ENCODE results near the gene ADGRB2.

Gene ADGRB2

DNA sequence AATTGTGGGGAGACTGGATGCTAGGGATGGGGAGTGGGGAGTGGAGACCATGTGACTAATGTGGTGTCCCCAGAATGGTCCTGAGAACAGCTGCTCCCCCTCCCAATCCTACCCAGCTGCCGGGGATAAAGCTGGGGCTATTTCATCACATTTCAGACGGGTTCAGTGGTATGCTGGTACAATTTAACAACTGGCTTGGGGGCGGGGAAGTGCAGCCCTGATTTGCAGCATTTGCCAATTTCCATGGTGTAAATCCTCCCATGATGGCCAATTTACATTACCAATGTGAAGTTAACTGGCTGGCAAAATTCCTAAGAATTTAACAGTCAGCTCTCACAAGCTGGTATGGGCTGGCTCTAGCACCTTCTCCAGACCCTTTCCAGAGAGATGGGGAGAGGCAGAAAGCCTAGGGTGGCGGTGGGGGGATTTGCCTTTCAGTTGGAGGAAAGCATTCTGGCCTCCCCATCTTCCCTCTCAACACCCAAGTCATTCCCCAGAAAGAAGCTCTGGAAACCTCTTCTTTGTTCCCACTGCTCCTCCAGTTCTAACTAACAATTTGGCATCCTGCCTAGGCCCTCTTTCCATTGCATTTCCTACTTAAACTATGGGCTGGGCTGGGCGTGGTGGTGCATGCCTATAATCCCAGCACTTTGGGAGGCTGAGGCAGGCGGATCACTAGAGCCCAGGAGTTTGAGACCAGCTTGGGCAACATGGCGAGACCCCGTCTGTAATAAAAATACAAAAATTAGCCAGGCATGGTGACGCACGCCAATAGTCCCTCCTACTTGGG, 11.3 kb upstream of the ADGRB2 start:
- Histone ChIP-seq H3K4me3 (ENCODE audit: low read depth in 1 of 2, low read length in 1 of 2) (no peak overlapping the region), H3K27me3 (peaks cover 88% of the 10 kb centered on the region), H3K4me1 (ENCODE audit: control insufficient read depth in 1 of 2, insufficient read depth in 1 of 2, low read depth in 1 of 2, low read length in 1 of 2) (peaks cover 4 to 11% of the 10 kb centered on the region in 2 experiments), H3K9me3 (no peaks in the 10 kb centered on the region), H3K27ac (no peak overlapping the region), H3K36me3 (no peaks in the 10 kb centered on the region)
- TF ChIP-seq, protein P1, sequence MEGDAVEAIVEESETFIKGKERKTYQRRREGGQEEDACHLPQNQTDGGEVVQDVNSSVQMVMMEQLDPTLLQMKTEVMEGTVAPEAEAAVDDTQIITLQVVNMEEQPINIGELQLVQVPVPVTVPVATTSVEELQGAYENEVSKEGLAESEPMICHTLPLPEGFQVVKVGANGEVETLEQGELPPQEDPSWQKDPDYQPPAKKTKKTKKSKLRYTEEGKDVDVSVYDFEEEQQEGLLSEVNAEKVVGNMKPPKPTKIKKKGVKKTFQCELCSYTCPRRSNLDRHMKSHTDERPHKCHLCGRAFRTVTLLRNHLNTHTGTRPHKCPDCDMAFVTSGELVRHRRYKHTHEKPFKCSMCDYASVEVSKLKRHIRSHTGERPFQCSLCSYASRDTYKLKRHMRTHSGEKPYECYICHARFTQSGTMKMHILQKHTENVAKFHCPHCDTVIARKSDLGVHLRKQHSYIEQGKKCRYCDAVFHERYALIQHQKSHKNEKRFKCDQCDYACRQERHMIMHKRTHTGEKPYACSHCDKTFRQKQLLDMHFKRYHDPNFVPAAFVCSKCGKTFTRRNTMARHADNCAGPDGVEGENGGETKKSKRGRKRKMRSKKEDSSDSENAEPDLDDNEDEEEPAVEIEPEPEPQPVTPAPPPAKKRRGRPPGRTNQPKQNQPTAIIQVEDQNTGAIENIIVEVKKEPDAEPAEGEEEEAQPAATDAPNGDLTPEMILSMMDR (IDR thresholded peaks at IDR 0.05): no peak

DNA sequence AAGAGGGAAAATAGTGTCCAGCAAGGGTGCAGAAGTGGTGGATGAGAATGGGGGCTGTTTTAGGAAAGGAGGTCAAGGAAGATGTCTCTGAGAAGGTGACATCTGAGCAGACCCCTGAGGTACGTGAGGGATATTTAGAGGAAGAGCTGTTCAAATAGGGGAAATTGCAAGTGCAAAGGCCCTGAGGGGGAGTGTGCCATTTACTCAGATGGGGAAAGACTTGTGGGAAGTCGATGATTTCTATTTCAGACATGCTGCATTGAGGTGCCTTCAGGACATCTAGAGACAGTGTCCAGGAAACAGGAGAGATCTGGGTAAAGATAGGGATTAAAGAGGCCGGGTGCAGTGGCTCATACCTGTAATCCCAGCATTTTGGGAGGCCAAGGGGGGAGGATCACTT, 10.4 kb upstream of the ADGRB2 start:
- TF ChIP-seq, protein P1 (IDR thresholded peaks at IDR 0.05): no peak
- Histone ChIP-seq H3K36me3 (no peaks in the 10 kb centered on the region), H3K27me3 (peaks cover 94% of the 10 kb centered on the region), H3K27ac (no peak overlapping the region), H3K9me3 (no peaks in the 10 kb centered on the region), H3K4me3 (ENCODE audit: low read depth in 1 of 2, low read length in 1 of 2) (no peak overlapping the region), H3K4me1 (ENCODE audit: control insufficient read depth in 1 of 2, insufficient read depth in 1 of 2, low read depth in 1 of 2, low read length in 1 of 2) (peaks cover 4 to 11% of the 10 kb centered on the region in 2 experiments)

DNA sequence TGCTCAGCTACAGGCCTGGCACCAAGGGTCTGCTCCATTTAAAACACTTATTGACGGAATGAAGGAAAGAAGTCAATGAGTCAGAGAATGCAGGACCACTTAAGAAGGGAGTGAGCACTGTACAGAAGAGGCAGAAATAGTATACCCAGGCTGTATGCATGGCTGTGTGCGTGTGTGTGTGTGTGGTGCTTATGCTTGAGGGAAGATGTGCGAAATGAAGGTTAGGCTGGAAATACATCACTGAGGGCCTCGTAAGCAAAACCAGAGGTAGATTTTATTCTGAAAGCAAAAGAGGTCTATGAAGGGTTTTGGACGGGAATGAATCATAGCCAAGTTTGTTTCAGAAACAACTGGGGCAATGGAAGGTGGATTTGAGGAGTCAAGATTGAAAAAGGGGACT, 9.7 kb upstream of the ADGRB2 start:
- Histone ChIP-seq H3K27me3 (peaks cover 97% of the 10 kb centered on the region), H3K27ac (no peak overlapping the region)

GRCh38 chr1:31772669-31773248, 8.6 kb upstream of the ADGRB2 start:
- H3K27me3 ChIP-seq: peaks cover 97% of the 10 kb centered on the region
- H3K36me3 ChIP-seq: no peaks in the 10 kb centered on the region
- H3K9me3 ChIP-seq: no peaks in the 10 kb centered on the region
- peaks cover 4 to 11% of the 10 kb centered on the region in 2 experiments for H3K4me1 ChIP-seq (ENCODE audit: control insufficient read depth in 1 of 2, insufficient read depth in 1 of 2, low read depth in 1 of 2, low read length in 1 of 2)
- TF ChIP-seq, protein P1 (IDR thresholded peaks at IDR 0.05): no peak
- no peak overlapping the region for H3K27ac ChIP-seq
- H3K4me3 ChIP-seq (ENCODE audit: low read depth in 1 of 2, low read length in 1 of 2): no peak overlapping the region

More for the DNA sequence above, 9.7 kb upstream of the ADGRB2 start:
- Histone ChIP-seq H3K4me3 (ENCODE audit: low read depth in 1 of 2, low read length in 1 of 2) (no peak overlapping the region), H3K36me3 (no peaks in the 10 kb centered on the region), H3K9me3 (no peaks in the 10 kb centered on the region), H3K4me1 (ENCODE audit: control insufficient read depth in 1 of 2, insufficient read depth in 1 of 2, low read depth in 1 of 2, low read length in 1 of 2) (peaks cover 4 to 11% of the 10 kb centered on the region in 2 experiments)
- TF ChIP-seq, protein P1 (IDR thresholded peaks at IDR 0.05): no peak

DNA sequence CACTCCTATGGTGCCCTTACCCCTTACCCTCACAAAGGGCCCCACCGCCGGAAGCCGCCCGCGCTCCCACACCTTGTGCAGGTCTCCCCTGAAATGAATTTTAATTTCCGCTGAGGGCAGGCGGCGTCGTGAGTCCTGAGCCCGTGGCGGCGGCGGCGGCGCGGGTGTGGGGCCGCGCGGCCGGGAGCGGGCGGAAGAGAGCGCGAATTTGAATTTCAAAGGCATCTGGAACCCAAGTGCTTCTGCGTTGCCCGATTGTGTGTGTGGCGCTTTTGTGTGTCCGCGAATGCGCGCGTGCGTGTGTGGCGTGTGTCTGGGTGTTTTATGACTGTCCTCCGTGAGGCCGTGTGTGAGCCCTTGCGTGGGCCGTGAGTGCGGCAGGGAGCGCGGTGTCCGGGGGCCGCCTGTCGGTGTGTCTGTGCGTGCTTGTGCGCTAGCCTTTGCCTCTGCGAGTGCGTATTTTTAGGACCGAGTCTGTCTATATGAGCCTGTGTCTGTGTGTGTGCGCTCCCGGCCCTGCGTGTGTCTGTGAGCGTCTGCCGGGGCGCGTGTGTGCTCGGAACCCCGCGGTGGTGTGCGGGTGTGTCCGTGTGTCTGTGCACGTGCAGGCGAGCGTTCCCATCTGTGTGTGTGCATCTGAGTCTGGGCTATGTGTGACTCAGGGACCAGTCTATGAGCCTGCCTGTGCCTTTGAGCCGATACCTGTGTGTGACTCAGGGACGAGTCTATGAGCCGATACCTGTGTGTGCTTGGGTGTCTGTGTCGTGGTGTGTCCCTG, 7.9 kb upstream of the ADGRB2 start:
- peaks cover 4 to 11% of the 10 kb centered on the region in 2 experiments for H3K4me1 ChIP-seq (ENCODE audit: control insufficient read depth in 1 of 2, insufficient read depth in 1 of 2, low read depth in 1 of 2, low read length in 1 of 2)
- H3K27ac ChIP-seq: no peak overlapping the region
- H3K27me3 ChIP-seq: peaks cover 100% of the 10 kb centered on the region
- H3K4me3 ChIP-seq (ENCODE audit: low read depth in 1 of 2, low read length in 1 of 2): no peak overlapping the region
- no peaks in the 10 kb centered on the region for H3K9me3 ChIP-seq
- H3K36me3 ChIP-seq: no peaks in the 10 kb centered on the region
- TF ChIP-seq, protein P1 (IDR thresholded peaks at IDR 0.05): no peak

Measured in neutrophil (primary cell).